Germinal center (tissue), 1 donor: Measurements from ENCODE around the gene LAT.
"Not testable (repeated sequence)": the region's sequence is repeated elsewhere in the genome, so short reads cannot be mapped to it uniquely, and the experiment has no call there.

ENCODE experiments used
- DNase-seq: peaks from one replicate; pipeline ENCODE4 v3.0.0; 2012; ENCODE audit warnings: mixed read lengths, low spot score

The LAT gene

DNA sequence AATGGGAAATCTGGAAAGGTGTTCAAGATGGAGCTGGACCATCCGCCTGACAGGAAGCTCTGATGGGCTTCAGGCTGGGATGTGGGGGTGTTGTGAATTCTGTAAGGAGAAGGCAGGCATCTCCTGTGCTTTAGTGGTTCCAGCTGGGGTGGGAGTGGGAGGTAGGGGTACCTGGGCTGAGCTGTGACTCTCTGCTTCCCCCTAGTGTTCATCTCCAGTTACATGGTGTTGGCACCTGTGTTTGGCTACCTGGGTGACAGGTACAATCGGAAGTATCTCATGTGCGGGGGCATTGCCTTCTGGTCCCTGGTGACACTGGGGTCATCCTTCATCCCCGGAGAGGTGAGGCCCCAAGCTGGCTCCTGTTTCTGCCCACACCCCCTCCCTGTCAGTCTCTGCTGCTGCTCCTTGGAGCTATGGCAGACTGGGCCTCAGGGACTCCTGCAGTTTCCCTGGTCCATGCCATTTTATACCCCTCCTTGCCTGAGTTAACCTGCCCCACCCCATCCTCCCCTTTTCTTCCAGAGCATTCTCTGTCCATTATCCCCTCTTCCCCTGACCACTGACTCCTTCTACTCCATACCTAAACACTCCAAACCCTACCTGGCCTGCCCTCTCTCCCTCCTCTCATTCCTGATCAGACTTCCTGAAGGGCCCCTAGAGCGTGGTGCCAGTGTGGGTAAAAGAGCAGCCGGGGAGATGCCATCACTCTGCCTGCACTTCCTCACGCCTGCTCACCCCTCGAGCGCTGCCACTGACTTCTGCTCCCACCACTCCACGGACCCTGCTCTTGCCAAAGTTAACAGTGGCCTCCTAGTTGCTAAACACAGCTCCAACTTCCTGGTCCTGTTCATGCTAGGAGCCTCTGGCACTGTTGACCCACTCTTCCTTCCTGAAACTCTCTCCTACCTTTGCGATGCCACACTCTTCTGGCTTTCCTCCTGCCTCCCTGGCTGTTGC lies 6.9 kb upstream of the LAT start:
- peak; percentile 67 for DNase-seq

DNA sequence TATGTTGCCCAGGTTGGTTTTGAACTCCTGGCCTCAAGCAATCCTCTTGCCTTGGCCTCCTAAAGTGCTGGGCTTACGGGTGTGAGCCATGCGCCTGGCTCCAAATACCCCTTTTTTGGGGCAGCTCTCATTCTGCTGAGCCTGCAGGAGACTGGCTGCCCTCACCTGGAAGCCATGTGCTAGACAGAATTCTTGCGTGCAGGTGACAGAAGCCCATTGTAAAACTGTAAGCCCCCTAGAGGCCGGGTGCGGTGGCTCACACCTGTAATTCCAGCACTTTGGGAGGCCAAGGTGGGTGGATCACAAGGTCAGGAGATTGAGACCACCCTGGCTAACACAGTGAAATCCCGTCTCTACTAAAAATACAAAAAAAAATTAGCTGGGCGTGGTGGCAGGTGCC lies 4.5 kb upstream of the LAT start:
- DNase-seq: not testable (repeated sequence)

DNA sequence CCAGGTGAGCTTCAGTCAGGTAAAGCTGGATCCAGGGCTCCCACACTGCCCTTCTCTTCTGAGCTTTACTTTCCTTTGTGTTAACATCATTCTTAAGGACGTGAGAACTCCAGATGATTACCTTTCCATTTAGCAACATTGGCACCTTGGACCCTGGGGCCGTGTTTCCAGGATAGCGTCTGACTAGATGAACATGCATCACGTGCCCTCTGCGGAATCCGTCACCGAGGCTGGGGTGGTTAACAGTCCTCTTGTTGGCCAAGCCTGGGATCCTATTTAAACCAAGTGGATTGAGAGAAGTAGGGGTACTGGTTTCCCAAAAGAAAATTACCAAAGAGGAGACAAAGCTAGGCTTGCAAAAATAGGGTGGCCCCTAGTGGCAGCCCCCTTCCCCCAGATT lies 3.9 kb upstream of the LAT start:
- DNase-seq: no peak

DNA sequence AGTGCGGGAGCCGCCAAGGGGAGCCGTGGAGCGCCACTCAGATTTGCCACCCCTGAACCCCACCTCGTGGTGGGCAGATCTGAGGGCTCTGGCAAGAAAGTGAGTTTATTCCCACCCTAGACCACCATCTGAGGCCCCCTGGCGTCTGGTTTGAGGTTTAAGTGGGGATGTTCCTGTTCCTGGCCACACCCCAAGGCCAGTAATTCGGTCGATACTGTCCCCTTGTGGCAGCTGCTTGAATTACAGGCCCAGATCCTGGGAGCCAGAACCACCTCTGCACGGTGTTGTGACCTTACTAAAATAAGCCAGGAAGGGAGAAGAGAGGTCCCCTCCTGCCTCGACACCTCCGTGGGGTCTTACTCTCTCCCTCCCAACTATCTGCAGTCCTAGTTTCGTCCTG lies 3.3 kb upstream of the LAT start:
- peak; percentile 72 for DNase-seq

GRCh38 chr16:28982418-28982817 lies 2.4 kb upstream of the LAT start:
- DNase-seq: no peak

GRCh38 chr16:28982949-28983348 lies 1.9 kb upstream of the LAT start:
- no peak for DNase-seq

DNA sequence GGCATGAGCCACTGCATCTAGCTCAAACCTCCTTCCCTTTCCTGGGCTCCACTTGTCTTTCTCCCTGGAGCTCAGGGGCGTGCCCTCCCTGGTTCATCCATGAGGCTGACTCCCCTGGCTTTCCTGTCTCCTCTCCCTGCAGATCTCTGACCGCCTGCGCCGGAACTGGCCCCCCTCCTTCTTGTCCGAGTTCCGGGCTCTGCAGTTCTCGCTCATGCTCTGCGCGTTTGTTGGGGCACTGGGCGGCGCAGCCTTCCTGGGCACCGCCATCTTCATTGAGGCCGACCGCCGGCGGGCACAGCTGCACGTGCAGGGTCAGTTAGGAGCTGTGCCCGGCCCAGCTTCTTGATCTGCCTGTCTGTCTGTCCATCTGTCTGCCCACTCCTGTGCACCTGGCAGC lies 1.2 kb upstream of the LAT start:
- no peak for DNase-seq

DNA sequence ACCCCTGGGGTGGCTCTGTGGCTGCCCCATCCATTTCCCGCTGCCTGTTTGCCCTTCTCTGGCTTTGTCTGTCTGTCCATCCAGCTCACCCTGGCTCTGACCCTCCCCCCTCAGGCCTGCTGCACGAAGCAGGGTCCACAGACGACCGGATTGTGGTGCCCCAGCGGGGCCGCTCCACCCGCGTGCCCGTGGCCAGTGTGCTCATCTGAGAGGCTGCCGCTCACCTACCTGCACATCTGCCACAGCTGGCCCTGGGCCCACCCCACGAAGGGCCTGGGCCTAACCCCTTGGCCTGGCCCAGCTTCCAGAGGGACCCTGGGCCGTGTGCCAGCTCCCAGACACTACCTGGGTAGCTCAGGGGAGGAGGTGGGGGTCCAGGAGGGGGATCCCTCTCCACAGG lies 761 bp upstream of the LAT start:
- no peak for DNase-seq

GRCh38 chr16:28985211-28986041 lies 574 bp downstream of the LAT start:
- no peak for DNase-seq

- no peak for DNase-seq
Measured at GRCh38 chr16:28986046-28986445, 1.2 kb downstream of the LAT start.

- DNase-seq: no peak
Measured at GRCh38 chr16:28986492-28986891, 1.6 kb downstream of the LAT start.

- no peak for DNase-seq
Measured at GRCh38 chr16:28987170-28987853, 2.5 kb downstream of the LAT start.

DNA sequence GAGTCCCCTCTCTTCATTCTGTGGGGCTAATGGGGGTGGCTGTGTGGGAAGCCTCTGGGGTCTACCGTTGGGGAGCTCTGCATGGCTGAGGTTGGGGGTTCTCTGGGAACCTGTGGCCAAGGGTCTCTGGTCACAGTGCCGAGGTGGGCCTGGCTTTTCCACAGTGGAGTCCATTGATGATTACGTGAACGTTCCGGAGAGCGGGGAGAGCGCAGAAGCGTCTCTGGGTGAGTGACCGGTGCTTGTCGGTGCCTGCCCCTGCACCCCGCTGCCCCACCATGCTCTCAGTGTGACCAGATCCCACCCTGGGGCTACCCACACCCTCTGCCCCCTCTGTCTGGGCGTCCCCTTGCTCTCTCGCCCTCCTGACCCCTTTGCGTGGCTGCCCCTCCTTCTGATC lies 4.5 kb downstream of the LAT start:
- no peak for DNase-seq

- DNase-seq: no peak
Measured at GRCh38 chr16:28990375-28991040, 5.7 kb downstream of the LAT start.

DNA sequence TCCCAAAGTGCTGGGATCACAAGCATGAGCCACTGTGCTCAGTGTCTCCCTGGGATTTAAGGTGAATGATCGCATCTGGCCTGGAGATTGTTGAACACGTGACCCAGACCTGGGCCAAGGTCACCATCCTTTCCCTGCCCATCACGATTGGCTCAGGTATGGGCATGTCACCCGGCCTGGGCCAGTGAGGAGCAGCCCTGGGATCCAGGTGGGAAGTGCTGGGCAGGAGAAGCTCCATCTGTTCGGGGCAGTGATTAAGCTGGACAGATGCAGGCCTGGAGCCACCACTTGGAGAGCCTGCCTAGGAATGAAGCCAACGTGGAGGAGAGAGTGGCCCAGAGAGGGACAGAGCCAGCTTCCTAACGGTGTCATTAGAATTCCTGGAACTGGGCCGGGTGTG lies 6.8 kb downstream of the LAT start:
- no peak for DNase-seq

GRCh38 chr16:28992496-28992895 lies 7.6 kb downstream of the LAT start:
- no peak for DNase-seq

DNA sequence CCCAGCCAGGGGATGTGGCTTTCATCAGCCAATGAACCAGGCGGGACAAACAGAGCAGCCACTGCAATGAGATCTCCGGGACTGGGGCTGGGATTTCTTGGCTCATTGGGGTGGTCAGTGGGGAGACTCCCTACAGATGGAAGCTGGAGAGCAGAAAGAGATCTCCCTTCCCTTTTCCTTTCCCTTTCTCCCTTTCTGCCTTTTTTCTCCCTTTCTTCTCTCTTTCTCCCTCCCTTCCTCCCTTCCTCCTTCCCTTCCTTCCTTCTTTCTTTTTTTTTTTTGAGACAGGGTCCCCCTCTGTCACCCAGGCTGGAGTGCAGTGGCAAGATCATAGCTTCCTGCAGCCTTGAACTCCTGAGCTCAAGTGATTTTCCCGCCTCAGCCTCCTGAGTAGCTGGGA lies 14.0 kb downstream of the LAT start:
- no peak for DNase-seq

DNA sequence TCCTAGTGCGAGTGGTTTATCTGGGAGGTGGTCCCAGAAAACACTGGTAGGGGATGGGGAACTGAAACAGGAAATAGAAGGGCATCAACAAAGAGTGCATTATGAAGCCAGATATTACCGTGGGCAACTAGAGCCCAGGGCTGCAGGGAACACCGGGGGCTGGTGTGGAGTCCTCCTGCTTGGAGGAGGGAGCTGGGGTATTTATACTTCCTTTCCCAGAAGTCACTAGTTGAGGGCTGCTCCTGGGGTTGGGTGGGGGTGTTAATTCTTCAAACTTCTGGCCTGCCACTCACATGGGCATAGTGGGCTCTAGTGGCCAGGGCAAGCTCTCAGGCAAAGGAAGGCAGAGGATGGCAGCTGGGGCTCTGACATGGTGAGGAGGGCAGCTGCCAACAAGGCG lies 14.7 kb downstream of the LAT start:
- DNase-seq: no peak

DNA sequence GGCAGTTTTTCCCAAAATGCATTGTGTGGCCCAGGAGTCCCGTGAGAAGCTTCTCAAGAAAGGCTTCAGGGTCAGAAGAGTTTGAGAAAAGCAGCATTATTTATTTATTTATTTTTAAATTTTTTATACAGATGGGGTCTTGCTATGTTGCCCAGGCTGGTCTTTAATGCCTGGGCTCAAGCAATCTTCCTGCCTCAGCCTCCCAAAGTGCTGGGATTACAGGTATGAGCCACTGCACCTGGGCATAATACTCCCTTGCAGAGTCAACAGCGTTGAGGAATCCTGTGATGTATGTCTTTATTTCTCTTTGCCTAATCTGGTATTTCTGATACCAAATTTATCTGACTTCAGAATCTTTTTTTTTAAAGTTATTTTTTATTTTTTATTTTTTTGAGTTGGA lies 15.2 kb downstream of the LAT start:
- DNase-seq: no peak

- not testable (repeated sequence) for DNase-seq
Measured at GRCh38 chr16:29004496-29005139, 19.8 kb downstream of the LAT start.
